Measurements from ENCODE around the gene CD2AP. TPM values are rescaled to one million over a fixed set of nuclear protein-coding genes. Genes with fewer than 3 reads are reported as not detected.

CD2AP gene
- total and polyA plus RNA-seq, 9 of the 15 experiments (the other 6 are each of a cell fraction or from before 2014, with no cell fraction given), result 9.4 to 69.7 (median 38.7) TPM

GRCh38 chr6:47476781-47477496, 650 bp upstream of the CD2AP start (continued):
- TF ChIP-seq, protein P1, sequence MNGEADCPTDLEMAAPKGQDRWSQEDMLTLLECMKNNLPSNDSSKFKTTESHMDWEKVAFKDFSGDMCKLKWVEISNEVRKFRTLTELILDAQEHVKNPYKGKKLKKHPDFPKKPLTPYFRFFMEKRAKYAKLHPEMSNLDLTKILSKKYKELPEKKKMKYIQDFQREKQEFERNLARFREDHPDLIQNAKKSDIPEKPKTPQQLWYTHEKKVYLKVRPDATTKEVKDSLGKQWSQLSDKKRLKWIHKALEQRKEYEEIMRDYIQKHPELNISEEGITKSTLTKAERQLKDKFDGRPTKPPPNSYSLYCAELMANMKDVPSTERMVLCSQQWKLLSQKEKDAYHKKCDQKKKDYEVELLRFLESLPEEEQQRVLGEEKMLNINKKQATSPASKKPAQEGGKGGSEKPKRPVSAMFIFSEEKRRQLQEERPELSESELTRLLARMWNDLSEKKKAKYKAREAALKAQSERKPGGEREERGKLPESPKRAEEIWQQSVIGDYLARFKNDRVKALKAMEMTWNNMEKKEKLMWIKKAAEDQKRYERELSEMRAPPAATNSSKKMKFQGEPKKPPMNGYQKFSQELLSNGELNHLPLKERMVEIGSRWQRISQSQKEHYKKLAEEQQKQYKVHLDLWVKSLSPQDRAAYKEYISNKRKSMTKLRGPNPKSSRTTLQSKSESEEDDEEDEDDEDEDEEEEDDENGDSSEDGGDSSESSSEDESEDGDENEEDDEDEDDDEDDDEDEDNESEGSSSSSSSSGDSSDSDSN (IDR thresholded peaks at IDR 0.05; ENCODE audit: borderline replicate concordance in 1 of 2, low read depth in 2 of 2, low read length in 2 of 2), result no peak

DNA sequence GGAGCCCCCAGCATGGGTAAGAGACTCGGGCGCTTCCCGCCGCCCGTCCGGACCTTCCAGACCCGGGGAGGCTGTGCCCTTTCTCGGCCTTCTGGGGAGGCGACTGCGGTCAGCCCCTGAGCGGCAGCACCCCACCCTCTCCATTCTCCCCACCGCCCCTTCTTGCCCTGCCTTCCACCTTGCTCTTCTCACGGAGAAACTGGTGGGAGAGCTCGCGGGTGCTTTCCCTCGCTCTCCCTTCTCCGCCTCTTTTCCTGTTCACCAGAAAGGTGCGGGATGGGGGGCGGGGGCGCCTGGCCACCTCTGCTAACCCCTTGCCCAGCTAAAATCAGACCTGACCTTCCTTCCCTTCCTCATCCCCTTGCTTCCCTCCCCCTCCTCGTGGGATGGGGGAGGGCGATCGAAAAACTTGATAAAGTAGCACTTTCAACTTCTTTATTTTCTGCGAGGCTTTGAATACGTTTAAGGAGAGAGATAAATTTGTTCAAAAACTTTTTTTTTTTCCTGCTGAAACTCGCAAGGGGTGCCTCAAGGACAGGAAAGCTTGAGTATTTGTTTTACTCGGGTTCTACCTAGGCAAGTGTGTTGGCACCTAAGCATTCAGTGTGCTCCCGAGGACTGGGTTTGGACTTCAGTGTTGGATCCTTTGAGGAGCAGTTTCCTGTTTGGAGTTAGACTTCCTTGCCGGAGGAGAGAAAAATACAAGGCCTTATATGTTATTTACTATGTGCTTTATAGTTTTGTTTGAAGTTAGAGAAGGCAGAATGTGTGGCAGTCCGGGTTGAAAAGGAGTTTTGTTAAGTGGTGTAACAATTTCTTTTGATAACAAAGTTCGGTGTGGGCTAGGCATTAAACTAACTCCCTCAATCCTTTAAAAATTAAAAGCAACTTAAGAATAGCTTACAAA, 897 bp downstream of the CD2AP start:
- Histone ChIP-seq H3K9me3 (replicated peaks; ENCODE audit: control insufficient read depth, insufficient read depth, low read depth, low read length) (no peaks in the 10 kb centered on the region), H3K4me2 (ENCODE audit: insufficient read depth, low read length) (peak overlapping the region; percentile 89), H3K27ac (ENCODE audit: extremely low read depth, low read depth, low read length) (peak overlapping the region; percentile 93), H2AFZ (ENCODE audit: low read depth, low read length) (peak overlapping the region; percentile 90), H3K9ac (ENCODE audit: insufficient read depth in 1 of 2, low read depth in 2 of 2, low read length in 2 of 2) (peak overlapping the region; percentile 91 to 96), H3K27me3 (ENCODE audit: control insufficient read depth in 2 of 2, insufficient read depth in 2 of 2, low read length in 2 of 2) (no peaks in the 10 kb centered on the region), H3K4me3 (peak overlapping the region; percentile 85), H4K20me1 (replicated peaks; ENCODE audit: control insufficient read depth, insufficient read depth, low read length) (peaks cover 7% of the 10 kb centered on the region), H3K4me1 (replicated peaks in 1 of 2; ENCODE audit: control insufficient read depth in 2 of 2, insufficient read depth in 2 of 2, low read length in 2 of 2) (peaks cover 16 to 22% of the 10 kb centered on the region in 2 experiments), H3K36me3 (ENCODE audit: control insufficient read depth, insufficient read depth, low read length) (no peaks in the 10 kb centered on the region), H3K9me1 (ENCODE audit: control insufficient read depth, insufficient read depth, low read length) (no peaks in the 10 kb centered on the region), H3K79me2 (ENCODE audit: control insufficient read depth, insufficient read depth, low read length) (peaks cover 77% of the 10 kb centered on the region)
- FAIRE-seq, result peak; percentile 65
- intact Hi-C loops (cut with micrococcal nuclease), result loop anchor here (1.0 to 5.0 kb wide), 3 partner anchors 17 to 144 kb away; no protein-coding TSS in a partner anchor
- peak; percentile 41 for ATAC-seq
- ChIA-PET POLR2A (interaction anchor here (0.6 to 3.3 kb wide), 20 partner anchors 8 to 186 kb away, joined by 3 to 23 read pairs (median 4); no protein-coding TSS in a partner anchor), CTCF (ENCODE audit: low intra/inter-chr PET ratio) (no interaction called here)
- WGBS (ENCODE audit: insufficient coverage, low coverage, missing lambda C conversion rate), result 0% methylated on average over 26 of the region's 31 CpGs
- DNase-seq (ENCODE audit: extremely low read depth in 1 of 4, low spot score in 3 of 4), result peak in 2 of 4 experiments; percentile 78 to 87
- in situ Hi-C loops (cut with MboI), result no loop called here
- BruUV-seq (replicated peaks), result TSS peak; percentile 42
- TF ChIP-seq SMARCA4 (IDR thresholded peaks at IDR 0.05), result peak; percentile 85
- no peak for TF ChIP-seq NR4A1 (CRISPR knock-in tag; IDR thresholded peaks at IDR 0.05)
- TF ChIP-seq NR4A1 (tag; IDR thresholded peaks at IDR 0.05), result peak; percentile 25; the same call in 1 of the 2 replicates
- TF ChIP-seq CCNT2 (IDR thresholded peaks at IDR 0.05; ENCODE audit: borderline replicate concordance, extremely low read depth, insufficient read length, low read depth, low read length), result peak; percentile 31
- TF ChIP-seq E2F6 (IDR thresholded peaks at IDR 0.05; ENCODE audit: borderline replicate concordance in 1 of 2, extremely low read depth in 1 of 2, insufficient read depth in 1 of 2, insufficient read length in 1 of 2, low read depth in 1 of 2, low read length in 1 of 2, poor library complexity in 1 of 2, severe bottlenecking in 1 of 2), result peak in 1 of 2 experiments; percentile 19
- no peak for TF ChIP-seq RFX7 (CRISPR knock-in tag; IDR thresholded peaks at IDR 0.05)
- TF ChIP-seq HDGF (IDR thresholded peaks at IDR 0.05), result 0 out of 2 replicates have a peak, but pooled peaks have one; percentile 63
- TF ChIP-seq POU5F1 (IDR thresholded peaks at IDR 0.05; ENCODE audit: borderline replicate concordance, low read depth, low read length, partially characterized antibody), result peak; percentile 17
- no peak for TF ChIP-seq MXI1 (IDR thresholded peaks at IDR 0.05; ENCODE audit: low read depth, low read length)
- TF ChIP-seq ZNF444 (CRISPR knock-in tag; IDR thresholded peaks at IDR 0.05), result peak; percentile 95
- TF ChIP-seq HLTF (IDR thresholded peaks at IDR 0.05), result peak; percentile 82
- peak; percentile 41; the same call in 1 of the 2 replicates for TF ChIP-seq GATAD2B (IDR thresholded peaks at IDR 0.05; ENCODE audit: borderline replicate concordance)
- peak; percentile 26 to 66; a peak in 2 of 4 replicates for TF ChIP-seq SIN3A (IDR thresholded peaks at IDR 0.05; ENCODE audit: borderline replicate concordance in 2 of 2, control insufficient read depth in 1 of 2, low read depth in 2 of 2, low read length in 2 of 2)
